ENCODE data around the gene PRPSAP2.

GRCh38 chr17:18925187-18925586 lies 67.3 kb downstream of the PRPSAP2 start:
- TF ChIP-seq GATA3 (IDR thresholded peaks at IDR 0.05; ENCODE audit: low read depth, low read length) (no peak), GATA2 (IDR thresholded peaks at IDR 0.05; ENCODE audit: low read depth, low read length) (no peak)
